GM21526 (cell line): ENCODE results near the gene RASA3.
"Not testable (repeated sequence)": the region's sequence is repeated elsewhere in the genome, so short reads cannot be mapped to it uniquely, and the experiment has no call there.

Experiments
- ATAC-seq: cut with Tn5 transposase; IDR thresholded peaks from one replicate; pipeline ENCODE4 v1.9.1; 2021; ENCODE audit warnings: moderate library complexity; ENCODE audit not compliant: unreplicated experiment, low FRiP score

RASA3 gene

GRCh38 chr13:114115796-114116195 is 16.6 kb downstream of the RASA3 start:
- no peak for ATAC-seq

DNA sequence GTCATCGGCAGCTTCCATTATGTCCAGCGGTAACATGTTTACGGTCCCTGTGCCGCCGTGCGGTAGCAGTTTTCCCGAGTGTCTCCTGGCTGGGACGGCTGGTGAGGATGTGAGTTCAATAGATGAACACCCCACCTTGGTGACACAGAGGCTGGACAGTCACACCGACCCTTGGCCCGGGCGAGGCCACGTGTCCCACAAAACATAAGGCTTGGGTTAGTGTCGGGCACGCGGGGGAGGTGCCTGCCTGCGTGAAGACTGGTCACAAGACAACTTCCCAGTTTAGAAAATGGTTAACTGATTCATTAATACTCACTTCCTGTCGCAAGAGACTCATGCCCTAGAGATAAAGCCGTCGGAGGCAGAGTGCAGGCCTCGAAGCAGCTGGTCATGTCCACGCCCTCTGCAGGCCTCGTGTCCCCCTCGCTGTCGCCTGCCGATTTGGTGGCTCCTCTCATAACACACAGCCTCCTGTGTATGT is 17.2 kb downstream of the RASA3 start:
- no peak for ATAC-seq

GRCh38 chr13:114114666-114115065 is 17.8 kb downstream of the RASA3 start:
- not testable (repeated sequence) for ATAC-seq

DNA sequence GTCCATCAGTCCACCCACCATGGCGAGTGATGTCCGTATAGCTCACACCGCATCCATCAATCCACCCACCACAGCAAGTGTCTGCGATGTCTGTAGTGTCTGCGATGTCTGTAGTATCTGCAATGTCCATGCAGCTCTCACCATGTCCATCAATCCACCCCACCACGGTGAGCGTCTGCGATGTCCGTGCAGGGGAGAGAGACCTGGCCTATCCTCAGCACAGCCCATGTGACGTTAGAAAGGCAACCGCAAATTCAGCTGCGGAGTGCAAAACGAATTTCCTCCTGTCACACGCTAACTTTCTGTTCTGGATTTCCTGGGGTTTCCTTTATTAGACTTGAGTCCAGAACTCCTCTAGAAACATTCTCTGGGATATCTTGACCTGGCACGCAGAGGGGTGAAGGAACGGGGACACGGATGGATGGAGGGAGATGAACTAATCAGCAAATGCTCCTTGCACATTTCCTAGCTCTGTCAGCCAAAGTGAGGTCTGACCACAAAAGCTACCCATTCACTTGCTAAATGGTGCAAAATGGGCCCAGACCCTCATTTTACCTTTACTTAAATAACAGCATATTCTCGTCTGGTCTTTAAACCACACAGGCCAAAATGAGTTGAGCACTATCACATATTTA is 18.3 kb downstream of the RASA3 start:
- ATAC-seq: no peak

- ATAC-seq: not testable (repeated sequence)
These were observed 19.0 kb downstream of the RASA3 start for GRCh38 chr13:114113395-114113794.

DNA sequence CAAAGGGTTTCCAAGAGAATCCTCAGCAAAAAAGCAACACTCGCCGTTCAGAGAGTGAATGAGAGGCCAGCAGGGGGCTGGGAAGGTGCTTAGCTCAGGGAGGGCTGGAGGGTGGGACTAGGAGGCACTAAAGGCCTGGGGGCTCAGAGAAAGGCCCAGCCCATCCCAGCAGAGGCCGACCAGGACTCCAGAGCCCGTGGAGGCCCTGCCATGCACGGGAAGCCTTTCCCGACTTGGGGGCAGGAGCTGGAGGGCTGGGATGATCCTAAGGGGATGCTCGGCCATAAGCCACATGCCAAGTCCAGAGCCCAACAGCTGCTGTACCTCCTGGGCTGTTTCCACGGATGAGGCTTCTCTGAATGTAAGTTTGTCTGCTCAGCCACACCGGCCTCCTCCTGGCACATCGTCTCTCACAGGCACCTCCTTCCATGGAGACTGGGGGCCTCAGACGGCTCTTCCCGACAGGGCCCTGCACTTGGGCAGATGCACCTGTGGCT is 19.5 kb downstream of the RASA3 start:
- no peak for ATAC-seq

DNA sequence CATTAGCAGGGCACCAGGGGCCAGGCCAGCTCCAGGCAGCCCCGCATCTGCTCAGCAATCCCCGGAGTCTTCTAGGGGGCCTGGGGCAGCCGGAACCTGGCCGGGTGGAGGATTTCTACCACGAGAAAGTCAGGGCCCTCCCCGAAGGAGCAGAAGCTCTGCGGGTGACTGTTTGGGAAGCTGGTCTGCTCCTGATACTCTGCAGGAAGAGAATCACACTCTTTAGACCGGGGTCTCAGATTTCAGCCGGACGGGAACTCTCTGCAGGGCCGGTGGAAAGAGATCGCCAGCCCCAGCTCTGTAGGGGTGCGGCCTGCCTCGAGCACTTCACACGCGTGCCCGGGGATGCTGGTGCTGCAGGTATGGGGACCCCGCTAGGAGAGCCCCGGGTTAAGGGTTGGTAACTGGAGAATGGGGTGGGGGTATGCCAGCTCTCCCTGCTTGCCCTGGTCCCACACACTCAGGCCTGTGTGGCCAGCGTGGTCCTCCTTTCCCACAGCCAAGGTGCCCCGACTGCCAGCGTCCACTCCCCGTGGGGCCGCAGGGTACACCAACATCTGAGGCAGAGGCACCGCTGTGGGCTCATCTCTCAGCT is 20.1 kb downstream of the RASA3 start:
- ATAC-seq: no peak

- ATAC-seq: no peak
These were observed 20.8 kb downstream of the RASA3 start for GRCh38 chr13:114111577-114111976.

GRCh38 chr13:114110830-114111189 is 21.6 kb downstream of the RASA3 start:
- ATAC-seq: not testable (repeated sequence)

GRCh38 chr13:114110091-114110829 is 22.2 kb downstream of the RASA3 start:
- peak; percentile 81 for ATAC-seq

GRCh38 chr13:114109641-114110041 is 22.8 kb downstream of the RASA3 start:
- ATAC-seq: no peak

DNA sequence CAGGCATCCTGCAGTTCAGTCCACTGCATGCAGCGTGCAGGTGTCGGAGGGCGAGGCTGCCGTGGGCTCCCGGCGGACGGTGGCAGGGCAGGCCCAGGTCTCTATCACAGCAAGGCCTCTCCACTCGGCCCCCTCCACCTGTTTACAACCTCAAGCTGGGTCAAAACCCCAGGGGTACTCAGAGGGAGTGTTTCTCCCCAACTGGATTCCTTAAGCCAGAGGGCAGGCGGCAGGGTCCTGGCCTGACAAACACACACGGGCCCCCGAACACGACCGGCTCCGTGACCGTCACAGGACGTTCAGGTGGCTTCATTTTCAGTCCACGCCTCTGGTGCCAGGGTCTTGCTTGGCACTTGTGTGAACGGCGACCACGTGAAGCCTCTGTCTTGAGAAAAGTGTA is 23.5 kb downstream of the RASA3 start:
- no peak for ATAC-seq

GRCh38 chr13:114108141-114108761 is 24.2 kb downstream of the RASA3 start:
- no peak for ATAC-seq

GRCh38 chr13:114107686-114108081 is 24.7 kb downstream of the RASA3 start:
- ATAC-seq: no peak

- ATAC-seq: no peak
These were observed 25.3 kb downstream of the RASA3 start for GRCh38 chr13:114106991-114107685.

DNA sequence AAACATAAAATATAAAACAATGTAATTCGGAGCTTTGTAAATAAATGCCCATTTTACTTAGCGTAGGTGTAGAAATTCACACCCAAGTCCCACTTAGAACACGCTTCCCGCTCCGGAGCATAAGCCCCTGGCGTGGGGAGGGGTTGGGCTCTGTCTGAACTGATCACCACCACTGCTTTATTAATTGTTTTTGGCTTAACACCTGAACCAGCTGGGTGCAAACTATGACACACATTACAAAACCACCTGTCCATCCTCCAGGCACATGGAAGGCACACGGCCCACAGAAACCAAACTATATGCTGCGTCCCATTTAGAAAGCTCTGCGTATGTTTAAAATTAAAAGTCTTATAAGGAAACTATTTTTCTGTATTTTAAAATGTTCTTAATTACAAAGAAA is 25.9 kb downstream of the RASA3 start:
- ATAC-seq: no peak

- ATAC-seq: no peak
These were observed 26.8 kb downstream of the RASA3 start for GRCh38 chr13:114105521-114106225.

DNA sequence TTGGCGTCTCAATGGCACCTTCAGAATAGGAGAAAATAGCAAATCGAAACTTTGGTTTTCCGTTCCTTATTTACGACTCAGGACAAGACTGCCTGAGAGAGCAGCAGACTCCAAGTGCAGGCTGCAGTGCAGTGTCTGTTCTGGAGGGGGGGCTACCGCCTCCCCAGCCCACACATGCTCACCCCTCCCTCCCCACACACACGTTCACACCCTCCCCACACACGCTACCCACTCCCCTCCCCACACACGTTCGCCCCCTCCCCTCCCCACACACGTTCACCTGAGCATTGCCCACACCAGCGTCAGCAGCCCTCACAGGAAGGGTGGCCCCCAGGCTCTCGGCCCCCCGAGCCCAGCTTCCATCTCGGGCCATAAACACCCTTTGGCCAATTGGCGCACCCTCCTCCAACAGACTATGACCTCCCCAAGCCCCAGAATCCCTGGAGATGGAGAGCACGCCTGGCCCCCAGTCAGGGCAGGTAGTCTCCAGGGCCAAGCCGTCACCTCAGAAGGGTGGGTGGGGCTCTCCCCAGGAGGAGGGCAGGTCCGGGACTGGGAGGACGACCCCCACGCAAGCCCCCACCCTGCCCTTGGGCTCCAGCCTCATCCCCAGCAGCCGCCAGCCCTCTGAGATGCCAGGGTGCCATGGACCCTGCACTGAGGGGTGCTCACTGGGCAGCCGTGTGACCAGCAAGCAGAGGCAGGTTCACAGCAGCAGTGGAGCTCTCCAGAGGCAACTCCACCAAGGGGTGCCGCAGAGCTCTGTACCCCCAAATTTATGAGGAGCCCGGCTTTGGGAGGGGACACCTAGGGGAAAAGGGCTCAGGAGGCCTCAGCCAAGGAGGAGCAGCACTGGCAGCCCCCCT is 27.5 kb downstream of the RASA3 start:
- ATAC-seq: no peak
